ENCODE results near the gene TNFSF15. TPM values are rescaled to one million over a fixed set of nuclear protein-coding genes. Genes with fewer than 3 reads are reported as not detected.

Gene TNFSF15
- total RNA-seq, 2 experiments from 2014 or later: 0.06 to 0.16 TPM

GRCh38 chr9:114791312-114791711 lies 14.5 kb downstream of the TNFSF15 start:
- Mint-ChIP-seq H3K4me1 (no peaks in the 10 kb centered on the region), H3K27me3 (peaks cover 14% of the 10 kb centered on the region), H3K4me3 (no peak overlapping the region), H3K9me3 (ENCODE audit: low read depth) (no peaks in the 10 kb centered on the region), H3K27ac (no peak overlapping the region), H3K36me3 (peaks cover 2% of the 10 kb centered on the region)
- no peak for DNase-seq
- ATAC-seq: no peak
- CTCF ChIA-PET: no interaction called here

GRCh38 chr9:114790521-114790920 lies 15.3 kb downstream of the TNFSF15 start:
- H3K36me3 Mint-ChIP-seq: peaks cover 2% of the 10 kb centered on the region
- no peak overlapping the region for H3K4me3 Mint-ChIP-seq
- H3K4me1 Mint-ChIP-seq: no peaks in the 10 kb centered on the region
- ATAC-seq (no peak), DNase-seq (no peak)
- H3K27me3 Mint-ChIP-seq: peaks cover 14% of the 10 kb centered on the region
- CTCF ChIA-PET: interaction anchor here (1.3 kb wide), 1 partner anchor 108 kb away, joined by 3 read pairs; no protein-coding TSS in a partner anchor
- no peak overlapping the region for H3K27ac Mint-ChIP-seq
- no peaks in the 10 kb centered on the region for H3K9me3 Mint-ChIP-seq (ENCODE audit: low read depth)

- peaks cover 2% of the 10 kb centered on the region for H3K36me3 Mint-ChIP-seq
- DNase-seq: no peak
- H3K9me3 Mint-ChIP-seq (ENCODE audit: low read depth): no peaks in the 10 kb centered on the region
- H3K4me3 Mint-ChIP-seq: no peak overlapping the region
- CTCF ChIA-PET: no interaction called here
- ATAC-seq: no peak
- no peaks in the 10 kb centered on the region for H3K4me1 Mint-ChIP-seq
- H3K27me3 Mint-ChIP-seq: peaks cover 8% of the 10 kb centered on the region
- no peak overlapping the region for H3K27ac Mint-ChIP-seq
These were observed 16.8 kb downstream of the TNFSF15 start for GRCh38 chr9:114789006-114789405.

GRCh38 chr9:114787781-114788498 lies 17.9 kb downstream of the TNFSF15 start:
- CTCF ChIA-PET: interaction anchor here (1.3 kb wide), 1 partner anchor 107 kb away, joined by 3 read pairs; no protein-coding TSS in a partner anchor
- H3K9me3 Mint-ChIP-seq (ENCODE audit: low read depth): no peaks in the 10 kb centered on the region

GRCh38 chr9:114787214-114787613 lies 18.6 kb downstream of the TNFSF15 start:
- Mint-ChIP-seq H3K4me3 (no peak overlapping the region), H3K36me3 (peaks cover 2% of the 10 kb centered on the region), H3K4me1 (no peaks in the 10 kb centered on the region), H3K9me3 (ENCODE audit: low read depth) (no peaks in the 10 kb centered on the region), H3K27me3 (peaks cover 3% of the 10 kb centered on the region), H3K27ac (no peak overlapping the region)
- DNase-seq (no peak), ATAC-seq (no peak)
- CTCF ChIA-PET: interaction anchor here (0.6 to 1.3 kb wide), 2 partner anchors 44 to 106 kb away, joined by 3 to 4 read pairs; no protein-coding TSS in a partner anchor

More at GRCh38 chr9:114787781-114788498, 17.9 kb downstream of the TNFSF15 start:
- H3K4me1 Mint-ChIP-seq: no peaks in the 10 kb centered on the region
- no peak for ATAC-seq
- no peak overlapping the region for H3K27ac Mint-ChIP-seq
- peaks cover 3% of the 10 kb centered on the region for H3K27me3 Mint-ChIP-seq
- no peak for DNase-seq
- peaks cover 2% of the 10 kb centered on the region for H3K36me3 Mint-ChIP-seq
- no peak overlapping the region for H3K4me3 Mint-ChIP-seq

- Mint-ChIP-seq H3K27ac (no peak overlapping the region), H3K9me3 (ENCODE audit: low read depth) (no peaks in the 10 kb centered on the region), H3K36me3 (no peaks in the 10 kb centered on the region), H3K27me3 (peaks cover 6% of the 10 kb centered on the region), H3K4me1 (no peaks in the 10 kb centered on the region), H3K4me3 (no peak overlapping the region)
- DNase-seq (no peak), ATAC-seq (no peak)
- CTCF ChIA-PET: interaction anchor here (0.7 to 1.4 kb wide), 2 partner anchors 11 to 121 kb away, joined by 3 to 4 read pairs; no protein-coding TSS in a partner anchor
These were observed 19.8 kb downstream of the TNFSF15 start for GRCh38 chr9:114785866-114786650.

- no peak for ATAC-seq
- CTCF ChIA-PET: interaction anchor here (1.4 kb wide), 1 partner anchor 122 kb away, joined by 4 read pairs; no protein-coding TSS in a partner anchor
- Mint-ChIP-seq H3K27me3 (peaks cover 3% of the 10 kb centered on the region), H3K36me3 (no peaks in the 10 kb centered on the region), H3K4me3 (no peak overlapping the region), H3K27ac (no peak overlapping the region), H3K9me3 (ENCODE audit: low read depth) (no peaks in the 10 kb centered on the region), H3K4me1 (no peaks in the 10 kb centered on the region)
- no peak for DNase-seq
These were observed 21.0 kb downstream of the TNFSF15 start for GRCh38 chr9:114784721-114785279.

GRCh38 chr9:114782586-114782985 lies 23.3 kb downstream of the TNFSF15 start:
- Mint-ChIP-seq H3K27ac (no peak overlapping the region), H3K27me3 (peaks cover 15% of the 10 kb centered on the region), H3K4me3 (no peak overlapping the region), H3K36me3 (no peaks in the 10 kb centered on the region), H3K4me1 (no peaks in the 10 kb centered on the region), H3K9me3 (ENCODE audit: low read depth) (no peaks in the 10 kb centered on the region)
- ATAC-seq (no peak), DNase-seq (no peak)
- CTCF ChIA-PET: interaction anchor here (0.7 to 1.1 kb wide), 2 partner anchors 121 to 124 kb away, joined by 3 read pairs; no protein-coding TSS in a partner anchor

GRCh38 chr9:114779352-114779845 lies 26.4 kb downstream of the TNFSF15 start:
- Mint-ChIP-seq H3K4me3 (no peak overlapping the region), H3K27me3 (peaks cover 30% of the 10 kb centered on the region), H3K4me1 (peaks cover 22% of the 10 kb centered on the region), H3K36me3 (peaks cover 2% of the 10 kb centered on the region), H3K27ac (no peak overlapping the region), H3K9me3 (ENCODE audit: low read depth) (no peaks in the 10 kb centered on the region)
- DNase-seq (no peak), ATAC-seq (no peak)
- CTCF ChIA-PET: interaction anchor here (1.0 kb wide), 1 partner anchor 9 kb away, joined by 3 read pairs; no protein-coding TSS in a partner anchor

- DNase-seq (no peak), ATAC-seq (no peak)
- Mint-ChIP-seq H3K4me3 (no peak overlapping the region), H3K27me3 (peaks cover 30% of the 10 kb centered on the region), H3K4me1 (peaks cover 25% of the 10 kb centered on the region), H3K9me3 (ENCODE audit: low read depth) (no peaks in the 10 kb centered on the region), H3K36me3 (peaks cover 2% of the 10 kb centered on the region), H3K27ac (no peak overlapping the region)
- CTCF ChIA-PET: interaction anchor here (1.0 to 1.3 kb wide), 2 partner anchors 8 to 129 kb away, joined by 3 to 5 read pairs; no protein-coding TSS in a partner anchor
These were observed 27.8 kb downstream of the TNFSF15 start for GRCh38 chr9:114777821-114778609.

- peaks cover 2% of the 10 kb centered on the region for H3K36me3 Mint-ChIP-seq
- peaks cover 25% of the 10 kb centered on the region for H3K4me1 Mint-ChIP-seq
- H3K27ac Mint-ChIP-seq: no peak overlapping the region
- ATAC-seq (no peak), DNase-seq (no peak)
- CTCF ChIA-PET: interaction anchor here (0.8 to 1.6 kb wide), 2 partner anchors 17 to 96 kb away, joined by 3 to 5 read pairs; no protein-coding TSS in a partner anchor
- H3K4me3 Mint-ChIP-seq: no peak overlapping the region
- H3K27me3 Mint-ChIP-seq: peaks cover 30% of the 10 kb centered on the region
- H3K9me3 Mint-ChIP-seq (ENCODE audit: low read depth): no peaks in the 10 kb centered on the region
These were observed 29.0 kb downstream of the TNFSF15 start for GRCh38 chr9:114776683-114777399.

- Mint-ChIP-seq H3K4me1 (peaks cover 25% of the 10 kb centered on the region), H3K36me3 (peaks cover 2% of the 10 kb centered on the region), H3K9me3 (ENCODE audit: low read depth) (no peaks in the 10 kb centered on the region), H3K4me3 (no peak overlapping the region), H3K27ac (no peak overlapping the region), H3K27me3 (peaks cover 27% of the 10 kb centered on the region)
- ATAC-seq: no peak
- DNase-seq: no peak
- CTCF ChIA-PET: interaction anchor here (0.8 to 1.6 kb wide), 2 partner anchors 18 to 95 kb away, joined by 3 to 5 read pairs; no protein-coding TSS in a partner anchor
These were observed 29.9 kb downstream of the TNFSF15 start for GRCh38 chr9:114775981-114776380.
